Measurements from ENCODE around the gene SLC39A12. TPM values are rescaled to one million over a fixed set of nuclear protein-coding genes. Genes with fewer than 3 reads are reported as not detected.

The SLC39A12 gene
- total RNA-seq, 6 experiments from 2014 or later, result not detected

DNA sequence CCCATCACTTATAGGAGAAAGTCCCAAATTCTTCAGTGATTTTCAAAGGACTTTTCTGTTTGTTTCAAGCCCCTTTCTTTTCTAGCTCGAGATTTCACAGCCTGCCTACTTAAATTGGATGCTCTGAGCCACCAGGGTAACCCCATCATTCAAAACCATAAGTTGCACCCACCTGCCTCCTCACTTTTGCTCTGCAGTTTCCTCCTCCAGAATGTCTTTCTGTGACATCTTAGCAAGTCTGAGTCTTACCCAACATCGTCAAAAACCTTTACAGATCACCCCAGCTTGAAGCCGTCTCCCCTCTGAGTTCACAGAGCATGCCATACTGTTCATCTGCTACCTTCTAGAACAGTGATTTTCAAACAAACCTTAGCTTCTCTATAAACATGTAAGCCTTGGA is 124.2 kb downstream of the SLC39A12 start:
- H3K9me3 Mint-ChIP-seq, result no peaks in the 10 kb centered on the region
- H3K4me3 Mint-ChIP-seq, result no peak overlapping the region
- TF ChIP-seq, protein P1, sequence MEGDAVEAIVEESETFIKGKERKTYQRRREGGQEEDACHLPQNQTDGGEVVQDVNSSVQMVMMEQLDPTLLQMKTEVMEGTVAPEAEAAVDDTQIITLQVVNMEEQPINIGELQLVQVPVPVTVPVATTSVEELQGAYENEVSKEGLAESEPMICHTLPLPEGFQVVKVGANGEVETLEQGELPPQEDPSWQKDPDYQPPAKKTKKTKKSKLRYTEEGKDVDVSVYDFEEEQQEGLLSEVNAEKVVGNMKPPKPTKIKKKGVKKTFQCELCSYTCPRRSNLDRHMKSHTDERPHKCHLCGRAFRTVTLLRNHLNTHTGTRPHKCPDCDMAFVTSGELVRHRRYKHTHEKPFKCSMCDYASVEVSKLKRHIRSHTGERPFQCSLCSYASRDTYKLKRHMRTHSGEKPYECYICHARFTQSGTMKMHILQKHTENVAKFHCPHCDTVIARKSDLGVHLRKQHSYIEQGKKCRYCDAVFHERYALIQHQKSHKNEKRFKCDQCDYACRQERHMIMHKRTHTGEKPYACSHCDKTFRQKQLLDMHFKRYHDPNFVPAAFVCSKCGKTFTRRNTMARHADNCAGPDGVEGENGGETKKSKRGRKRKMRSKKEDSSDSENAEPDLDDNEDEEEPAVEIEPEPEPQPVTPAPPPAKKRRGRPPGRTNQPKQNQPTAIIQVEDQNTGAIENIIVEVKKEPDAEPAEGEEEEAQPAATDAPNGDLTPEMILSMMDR (IDR thresholded peaks at IDR 0.05), result no peak
- no peaks in the 10 kb centered on the region for H3K27me3 Mint-ChIP-seq (ENCODE audit: insufficient read depth)
- no peaks in the 10 kb centered on the region for H3K4me1 Mint-ChIP-seq (ENCODE audit: low read depth)
- H3K27ac Mint-ChIP-seq, result no peak overlapping the region
- no peaks in the 10 kb centered on the region for H3K36me3 Mint-ChIP-seq (ENCODE audit: low read depth)
- DNase-seq, result no peak

DNA sequence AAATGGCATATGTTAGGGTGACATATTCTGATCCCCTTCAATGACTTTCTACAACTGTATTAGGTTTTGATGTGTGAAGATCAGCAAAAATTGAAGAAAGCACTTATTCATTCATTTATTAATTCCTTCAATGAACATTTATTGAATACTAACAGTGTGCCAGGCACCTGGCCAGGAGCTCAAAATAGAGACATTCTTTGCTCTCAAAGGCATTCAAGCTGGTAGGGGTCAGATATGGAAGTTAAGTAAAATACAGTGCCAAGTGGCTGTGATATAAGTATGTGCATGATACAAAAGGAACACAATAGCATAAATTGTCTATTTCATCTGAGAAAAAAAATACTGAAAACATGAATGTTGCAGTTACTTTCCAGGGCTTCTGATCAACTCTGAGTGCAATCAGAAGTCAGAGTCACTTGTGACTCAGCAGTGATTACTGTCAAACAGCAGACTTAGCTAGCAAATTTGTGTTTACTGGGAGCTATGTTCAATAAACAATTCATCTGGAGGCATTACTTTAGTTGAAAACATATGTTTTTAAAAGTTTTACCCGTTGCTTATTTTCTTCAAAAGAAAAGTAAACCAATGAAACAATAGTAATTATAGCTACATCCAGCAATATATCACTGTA is 128.1 kb downstream of the SLC39A12 start:
- no peak for DNase-seq
- no peaks in the 10 kb centered on the region for H3K9me3 Mint-ChIP-seq
- H3K4me3 Mint-ChIP-seq, result no peak overlapping the region
- H3K36me3 Mint-ChIP-seq (ENCODE audit: low read depth), result no peaks in the 10 kb centered on the region
- no peak overlapping the region for H3K27ac Mint-ChIP-seq
- H3K4me1 Mint-ChIP-seq (ENCODE audit: low read depth), result no peaks in the 10 kb centered on the region
- TF ChIP-seq, protein P1 (IDR thresholded peaks at IDR 0.05), result no peak
- H3K27me3 Mint-ChIP-seq (ENCODE audit: insufficient read depth), result peaks cover 4% of the 10 kb centered on the region; the same call in 1 of the 2 replicates

DNA sequence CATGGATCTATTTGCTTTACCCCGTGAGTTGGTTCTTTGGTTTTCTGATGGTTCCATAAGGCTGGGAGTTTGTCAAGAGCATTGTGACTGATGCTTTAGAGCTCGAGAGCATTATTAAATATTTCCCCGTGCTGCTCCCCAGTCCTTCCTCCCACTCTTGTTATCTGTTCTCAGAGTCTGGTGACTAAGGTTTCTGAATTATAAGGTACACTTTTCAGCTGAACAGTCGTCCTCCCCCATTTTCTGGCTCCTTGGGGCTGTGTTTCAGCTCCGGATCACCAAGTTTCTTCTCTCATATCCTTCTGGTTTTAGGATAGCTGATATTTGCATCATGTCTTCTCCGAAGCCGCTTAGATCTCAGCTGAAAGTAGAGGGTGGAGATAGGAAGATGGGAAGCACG is 130.7 kb downstream of the SLC39A12 start:
- no peak for DNase-seq
- H3K4me3 Mint-ChIP-seq, result no peak overlapping the region
- H3K4me1 Mint-ChIP-seq (ENCODE audit: low read depth), result no peaks in the 10 kb centered on the region
- H3K27ac Mint-ChIP-seq, result no peak overlapping the region
- H3K27me3 Mint-ChIP-seq (ENCODE audit: insufficient read depth), result peaks cover 4% of the 10 kb centered on the region; the same call in 1 of the 2 replicates
- TF ChIP-seq, protein P1 (IDR thresholded peaks at IDR 0.05), result no peak
- H3K36me3 Mint-ChIP-seq (ENCODE audit: low read depth), result no peaks in the 10 kb centered on the region
- H3K9me3 Mint-ChIP-seq, result no peaks in the 10 kb centered on the region

DNA sequence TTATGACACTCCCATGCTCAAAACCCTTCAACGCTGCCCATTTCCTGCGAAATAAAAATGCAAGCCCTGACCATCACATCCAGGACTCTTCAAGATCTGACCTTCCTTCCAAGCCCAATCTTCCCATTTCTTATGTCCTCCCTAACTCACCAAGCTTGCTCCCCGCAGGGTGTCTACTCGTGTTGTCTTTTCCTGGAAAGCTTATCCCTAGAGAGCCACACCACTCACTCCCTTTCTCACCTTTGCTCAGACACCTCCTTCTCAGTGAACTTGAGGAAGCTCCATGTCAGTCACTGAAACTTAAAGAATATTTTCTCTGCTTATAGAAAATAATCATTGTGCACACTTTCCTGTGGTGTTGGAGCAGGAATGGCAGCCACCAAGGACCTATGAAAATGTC is 134.1 kb downstream of the SLC39A12 start:
- H3K4me3 Mint-ChIP-seq, result no peak overlapping the region
- TF ChIP-seq, protein P1 (IDR thresholded peaks at IDR 0.05), result no peak
- no peak overlapping the region for H3K27ac Mint-ChIP-seq
- H3K36me3 Mint-ChIP-seq (ENCODE audit: low read depth), result no peaks in the 10 kb centered on the region
- no peak for DNase-seq
- H3K4me1 Mint-ChIP-seq (ENCODE audit: low read depth), result no peaks in the 10 kb centered on the region
- H3K27me3 Mint-ChIP-seq (ENCODE audit: insufficient read depth), result peaks cover 4% of the 10 kb centered on the region
- H3K9me3 Mint-ChIP-seq, result no peaks in the 10 kb centered on the region

DNA sequence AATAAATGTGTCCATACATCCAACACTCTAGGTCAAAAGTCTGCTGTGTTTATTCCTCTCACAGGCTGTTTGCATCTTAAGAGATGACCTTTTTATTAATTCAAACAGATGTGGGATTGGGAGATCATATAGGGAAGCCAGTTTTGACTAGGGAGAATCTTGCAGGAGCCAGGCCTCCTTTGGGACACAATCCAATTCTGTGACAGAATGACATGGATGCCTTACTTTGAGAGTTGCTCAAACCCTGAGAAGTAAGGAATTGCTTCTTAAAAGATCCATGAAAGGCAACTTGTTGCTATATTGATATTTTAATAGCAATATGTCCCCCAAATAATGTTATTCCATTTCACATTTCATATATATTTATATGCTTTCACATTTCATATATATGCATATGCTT is 135.0 kb downstream of the SLC39A12 start:
- no peaks in the 10 kb centered on the region for H3K4me1 Mint-ChIP-seq (ENCODE audit: low read depth)
- H3K9me3 Mint-ChIP-seq, result no peaks in the 10 kb centered on the region
- peaks cover 3% of the 10 kb centered on the region for H3K27me3 Mint-ChIP-seq (ENCODE audit: insufficient read depth)
- H3K36me3 Mint-ChIP-seq (ENCODE audit: low read depth), result no peaks in the 10 kb centered on the region
- TF ChIP-seq, protein P1 (IDR thresholded peaks at IDR 0.05), result no peak
- no peak overlapping the region for H3K4me3 Mint-ChIP-seq
- DNase-seq, result no peak
- H3K27ac Mint-ChIP-seq, result no peak overlapping the region
